ENCODE data around the gene ARID5A. TPM values are rescaled to one million over a fixed set of nuclear protein-coding genes. Genes with fewer than 3 reads are reported as not detected.

Gene ARID5A
- total RNA-seq, 2 donors from 2014 or later, result 181 to 252 TPM

DNA sequence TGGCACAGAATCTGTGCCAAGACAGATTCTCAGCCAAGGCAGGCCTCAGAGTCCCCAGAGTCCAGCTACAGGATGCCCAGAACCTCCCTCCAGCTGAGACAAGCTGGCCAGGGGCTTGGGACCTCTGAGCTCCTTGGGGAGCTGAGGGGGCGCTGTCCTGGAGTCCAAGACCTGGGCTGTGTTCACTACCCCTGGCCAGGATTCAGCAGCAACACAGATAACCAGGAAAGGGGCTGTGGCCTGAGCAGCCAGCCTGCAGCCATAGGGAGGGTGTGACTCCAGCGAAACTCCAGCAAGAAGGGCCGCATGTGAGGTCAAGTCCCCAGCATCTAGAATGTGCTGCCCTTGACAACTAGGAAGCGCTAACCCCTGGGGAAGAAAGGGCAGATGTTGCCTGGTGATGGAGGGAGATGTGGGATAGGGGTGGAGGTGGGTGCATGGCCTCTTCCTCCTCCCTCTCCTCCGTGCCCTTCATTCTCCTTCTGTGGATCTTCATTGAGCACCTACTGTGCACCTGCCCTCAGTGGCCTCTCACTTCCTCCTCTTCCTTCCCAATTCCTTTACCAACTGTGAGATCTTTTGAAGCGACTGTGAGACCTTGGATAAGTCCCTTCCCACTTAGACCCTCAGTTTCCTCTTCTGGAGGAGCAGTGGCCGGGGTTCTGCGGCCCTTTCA is 7.7 kb upstream of the ARID5A start:
- Mint-ChIP-seq H3K9me3 (no peaks in the 10 kb centered on the region), H3K27ac (peak overlapping the region; percentile 96), H3K36me3 (ENCODE audit: low read depth) (no peaks in the 10 kb centered on the region), H3K4me3 (peak overlapping the region; percentile 85), H3K4me1 (peaks cover 65% of the 10 kb centered on the region), H3K27me3 (no peaks in the 10 kb centered on the region)
- no peak for ATAC-seq (replicated peaks)

DNA sequence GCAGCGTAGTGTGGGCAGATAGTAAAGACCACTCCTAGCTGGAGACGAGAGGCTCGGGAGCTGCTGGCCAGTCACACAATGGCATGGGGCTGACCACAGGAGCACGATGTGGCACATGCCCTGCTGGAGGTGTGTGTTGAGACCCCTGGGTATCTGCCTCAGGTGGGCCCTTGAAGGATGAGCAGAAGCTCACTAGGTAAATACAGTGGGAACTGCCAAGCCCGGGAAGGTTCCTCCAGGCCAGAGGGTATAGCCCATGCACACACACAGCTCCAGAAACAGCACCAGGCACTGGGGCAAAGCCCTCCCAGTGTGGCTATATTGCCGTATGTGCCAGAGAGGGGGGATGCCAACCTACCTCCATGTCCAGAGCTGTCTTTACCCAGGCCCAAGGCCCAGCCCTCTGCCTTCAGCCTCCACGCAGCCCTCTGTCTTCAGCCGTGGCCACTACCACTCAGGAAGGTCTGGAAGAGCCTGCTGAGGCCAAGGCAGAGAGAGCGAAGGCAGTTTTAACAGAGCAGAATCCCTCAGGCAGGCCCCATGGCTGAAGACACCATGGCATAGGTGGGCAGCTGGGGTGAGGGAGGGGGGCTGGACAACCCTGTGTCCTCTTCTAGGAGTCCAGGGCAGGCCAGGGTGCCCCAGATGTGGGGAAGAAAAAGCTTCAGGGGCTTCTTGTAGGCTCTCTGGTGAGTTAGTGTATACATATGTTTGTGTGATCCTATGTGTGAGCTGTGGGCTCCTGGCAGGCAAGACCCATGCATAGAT is 7.0 kb upstream of the ARID5A start:
- Mint-ChIP-seq H3K4me3 (peak overlapping the region; percentile 85), H3K4me1 (peaks cover 65% of the 10 kb centered on the region), H3K27me3 (no peaks in the 10 kb centered on the region), H3K27ac (peak overlapping the region; percentile 96), H3K9me3 (no peaks in the 10 kb centered on the region), H3K36me3 (ENCODE audit: low read depth) (no peaks in the 10 kb centered on the region)
- ATAC-seq (replicated peaks), result no peak

DNA sequence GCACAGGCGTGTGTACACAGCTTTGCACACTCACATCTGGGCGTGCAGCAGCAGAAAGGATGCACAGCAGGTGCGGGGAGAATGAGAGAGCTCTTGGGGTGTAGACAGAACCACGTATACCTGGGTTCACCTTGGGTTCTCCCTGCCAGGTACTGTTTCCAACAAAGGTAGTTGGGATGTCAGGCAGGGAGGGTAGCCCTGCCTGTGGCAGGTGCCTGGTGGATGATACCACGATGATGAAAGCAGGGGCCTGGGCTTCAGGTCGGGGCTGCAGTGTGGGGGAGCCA is 6.5 kb upstream of the ARID5A start:
- peak overlapping the region; percentile 96 for H3K27ac Mint-ChIP-seq
- peak overlapping the region; percentile 85 for H3K4me3 Mint-ChIP-seq
- no peaks in the 10 kb centered on the region for H3K36me3 Mint-ChIP-seq (ENCODE audit: low read depth)
- no peaks in the 10 kb centered on the region for H3K27me3 Mint-ChIP-seq
- H3K9me3 Mint-ChIP-seq, result no peaks in the 10 kb centered on the region
- peaks cover 60% of the 10 kb centered on the region for H3K4me1 Mint-ChIP-seq
- no peak for ATAC-seq (replicated peaks)

DNA sequence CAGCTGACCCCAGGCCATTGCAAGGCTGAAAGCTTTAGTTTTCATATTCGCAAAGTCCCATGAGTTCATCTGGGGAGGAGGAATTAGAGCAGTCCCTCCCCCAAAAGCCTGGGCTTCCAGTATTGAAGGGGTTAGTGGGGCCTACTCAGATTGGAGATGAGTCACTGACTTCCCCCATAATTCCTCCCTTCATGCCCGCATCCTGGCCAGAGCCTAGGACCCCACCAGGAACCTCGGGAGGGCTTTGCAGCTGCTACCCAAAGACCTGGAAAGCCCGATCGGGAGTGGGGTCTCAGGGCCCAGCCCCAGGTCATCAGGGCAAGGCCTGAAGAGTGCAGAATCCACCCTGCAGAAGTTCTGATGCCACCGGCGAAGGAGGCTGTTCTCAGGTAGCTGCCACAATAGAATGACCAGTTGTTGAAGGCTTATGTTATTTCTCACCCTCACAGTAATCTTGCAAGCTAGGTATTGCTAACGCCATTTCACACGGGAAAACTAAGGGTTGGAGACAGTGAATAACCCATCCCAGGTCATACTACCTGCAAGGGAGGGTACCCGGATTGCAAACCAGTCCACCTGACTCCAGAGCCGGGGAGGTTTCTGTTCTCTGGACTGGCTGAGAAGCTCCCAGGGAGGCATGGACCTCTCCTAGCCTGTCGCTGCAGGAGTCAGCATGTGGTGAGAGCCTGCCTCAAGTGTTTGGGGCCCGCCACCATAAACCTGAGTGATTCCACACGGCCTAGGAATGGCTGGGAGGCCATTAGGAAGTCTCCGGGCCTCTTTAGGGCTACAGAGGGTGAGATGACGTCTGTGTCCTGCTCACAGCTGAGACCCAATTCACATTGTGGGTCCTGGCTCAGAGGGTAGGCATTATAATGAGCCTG is 5.8 kb upstream of the ARID5A start:
- peaks cover 61% of the 10 kb centered on the region for H3K4me1 Mint-ChIP-seq
- no peaks in the 10 kb centered on the region for H3K27me3 Mint-ChIP-seq
- no peaks in the 10 kb centered on the region for H3K9me3 Mint-ChIP-seq
- H3K36me3 Mint-ChIP-seq (ENCODE audit: low read depth), result no peaks in the 10 kb centered on the region
- ATAC-seq (replicated peaks), result peak; percentile 6
- peak overlapping the region; percentile 96 for H3K27ac Mint-ChIP-seq
- H3K4me3 Mint-ChIP-seq, result peak overlapping the region; percentile 85

DNA sequence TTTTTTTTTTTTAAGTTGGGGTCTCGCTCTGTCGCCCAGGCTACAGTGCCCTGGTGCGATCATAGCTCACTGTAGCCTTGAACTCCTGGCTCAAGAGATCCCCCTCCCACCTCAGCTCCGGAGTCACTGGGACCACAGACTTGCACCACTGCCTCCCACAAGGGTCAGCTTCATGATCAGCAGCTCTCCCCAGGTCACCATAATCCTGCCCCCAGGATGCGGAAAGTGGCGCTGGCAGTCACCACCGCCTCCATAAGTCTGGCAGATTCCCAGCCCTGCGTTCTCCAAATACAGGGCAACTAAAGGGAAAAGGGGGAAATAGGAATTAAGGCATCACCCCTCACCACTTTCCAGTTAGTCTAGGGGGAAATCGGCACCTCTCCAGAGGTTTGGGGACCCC is 5.2 kb upstream of the ARID5A start:
- H3K27ac Mint-ChIP-seq, result peak overlapping the region; percentile 96
- no peaks in the 10 kb centered on the region for H3K27me3 Mint-ChIP-seq
- H3K4me1 Mint-ChIP-seq, result peaks cover 60% of the 10 kb centered on the region
- H3K4me3 Mint-ChIP-seq, result peak overlapping the region; percentile 85
- no peak for ATAC-seq (replicated peaks)
- no peaks in the 10 kb centered on the region for H3K36me3 Mint-ChIP-seq (ENCODE audit: low read depth)
- H3K9me3 Mint-ChIP-seq, result no peaks in the 10 kb centered on the region

DNA sequence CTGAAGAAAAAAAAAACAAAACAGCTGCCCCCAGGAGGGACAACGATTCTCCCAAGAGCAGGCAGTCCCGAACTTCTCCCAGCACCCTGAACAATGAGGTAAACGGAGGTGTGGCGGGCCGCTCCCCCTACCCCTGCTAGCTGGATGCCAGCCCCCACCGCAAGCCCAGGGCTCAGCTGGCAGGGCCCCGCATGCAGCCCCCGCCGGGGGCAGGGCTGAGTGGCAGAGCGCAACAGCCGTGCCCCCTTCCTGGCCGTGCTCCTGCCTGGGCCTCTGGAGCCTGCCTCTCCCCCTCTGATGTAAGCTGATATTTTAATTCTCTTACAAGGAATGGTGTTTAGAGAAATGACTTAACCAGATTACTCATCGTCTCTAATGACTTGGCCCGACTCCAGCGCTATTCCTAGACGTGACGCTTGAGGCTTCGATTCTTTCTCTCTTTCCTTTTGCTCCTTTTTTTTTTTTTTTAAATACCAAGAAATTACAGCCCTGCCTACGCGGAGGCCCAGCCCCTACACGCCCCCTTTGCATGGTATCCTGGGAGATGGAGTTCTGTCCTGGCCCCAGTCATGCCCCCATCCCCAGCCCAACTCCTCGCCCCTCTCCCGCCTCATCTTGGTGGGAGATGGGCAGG is 4.6 kb upstream of the ARID5A start:
- Mint-ChIP-seq H3K36me3 (ENCODE audit: low read depth) (peaks cover 1% of the 10 kb centered on the region), H3K27ac (peak overlapping the region; percentile 96), H3K9me3 (no peaks in the 10 kb centered on the region), H3K4me3 (peak overlapping the region; percentile 85), H3K4me1 (peaks cover 55% of the 10 kb centered on the region), H3K27me3 (no peaks in the 10 kb centered on the region)
- peak; percentile 42 for ATAC-seq (replicated peaks)

DNA sequence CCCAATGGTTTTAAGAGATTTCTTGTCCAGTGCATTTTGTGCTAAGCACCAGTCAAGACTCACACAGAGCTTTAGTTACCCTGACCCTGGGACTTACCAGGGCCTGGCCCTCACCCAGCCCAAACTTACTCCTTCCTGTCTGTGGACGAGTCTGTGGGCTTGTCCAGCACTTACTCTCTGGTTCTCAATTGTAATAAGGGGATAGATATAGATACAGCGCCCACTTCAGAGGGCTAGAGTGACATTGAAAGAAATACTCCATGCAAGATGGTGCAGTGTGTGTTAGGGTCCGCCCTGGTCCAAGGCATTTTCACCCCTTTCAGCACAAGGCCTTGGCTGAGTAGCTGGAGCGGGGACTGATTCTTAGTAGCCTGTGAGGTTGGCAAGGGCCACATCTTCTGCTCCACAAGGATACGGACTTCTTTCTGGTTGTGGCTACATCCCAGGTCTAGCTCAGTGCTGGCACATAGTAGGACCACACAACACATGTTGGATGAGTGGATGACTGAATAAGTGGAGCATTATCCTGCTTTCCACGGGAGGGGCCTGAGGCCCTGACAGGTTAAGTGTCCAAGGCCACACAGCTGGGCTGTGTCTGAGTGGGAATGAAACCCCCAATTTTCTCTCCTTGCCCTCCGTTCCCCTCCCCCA is 3.8 kb upstream of the ARID5A start:
- Mint-ChIP-seq H3K27ac (peak overlapping the region; percentile 96), H3K4me3 (peak overlapping the region; percentile 85)

DNA sequence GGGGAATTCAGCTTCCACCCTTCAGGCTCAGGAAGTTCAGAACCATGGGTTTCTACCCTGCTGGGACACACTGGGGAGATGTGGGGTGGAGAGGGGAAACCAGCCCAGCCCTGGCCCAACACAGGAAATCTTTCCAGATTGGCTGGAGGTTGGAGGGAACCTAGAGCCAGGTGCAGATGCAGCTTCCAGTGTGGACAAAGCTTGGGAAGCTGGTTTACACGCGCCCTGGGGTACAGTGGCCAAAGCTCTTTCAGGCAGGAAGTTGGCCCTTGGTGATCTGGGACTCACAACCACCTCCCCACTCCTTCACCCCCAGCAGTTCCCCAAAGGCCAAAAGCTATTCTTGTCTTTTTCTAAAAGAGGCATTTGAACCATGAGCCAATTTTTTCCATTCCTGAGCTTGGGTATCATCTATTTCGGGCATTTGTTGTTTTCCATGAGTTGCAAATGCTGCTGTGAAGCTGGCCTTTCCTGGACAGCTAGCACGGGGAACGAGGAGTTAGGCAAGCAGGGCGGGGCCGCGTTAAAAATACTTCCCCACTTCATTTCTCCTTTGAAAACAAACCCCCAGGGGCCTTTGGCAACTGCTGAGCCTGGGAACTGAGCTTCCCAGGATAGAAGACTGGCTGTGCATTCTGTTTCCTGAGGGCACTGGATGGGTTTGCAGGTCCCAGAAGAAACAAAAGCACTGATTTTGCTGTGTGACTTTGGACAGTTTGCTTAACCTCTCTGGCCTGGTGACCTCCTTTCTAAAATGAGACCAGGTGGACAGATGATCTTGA is 3.1 kb upstream of the ARID5A start:
- Mint-ChIP-seq H3K4me1 (peaks cover 50% of the 10 kb centered on the region), H3K9me3 (no peaks in the 10 kb centered on the region), H3K4me3 (peak overlapping the region; percentile 85), H3K27me3 (no peaks in the 10 kb centered on the region), H3K27ac (no peak overlapping the region), H3K36me3 (ENCODE audit: low read depth) (peaks cover 16% of the 10 kb centered on the region)
- no peak for ATAC-seq (replicated peaks)

More for the DNA sequence above, 3.8 kb upstream of the ARID5A start:
- ATAC-seq (replicated peaks), result no peak
- Mint-ChIP-seq H3K4me1 (peaks cover 54% of the 10 kb centered on the region), H3K36me3 (ENCODE audit: low read depth) (peaks cover 9% of the 10 kb centered on the region), H3K27me3 (no peaks in the 10 kb centered on the region), H3K9me3 (no peaks in the 10 kb centered on the region)

DNA sequence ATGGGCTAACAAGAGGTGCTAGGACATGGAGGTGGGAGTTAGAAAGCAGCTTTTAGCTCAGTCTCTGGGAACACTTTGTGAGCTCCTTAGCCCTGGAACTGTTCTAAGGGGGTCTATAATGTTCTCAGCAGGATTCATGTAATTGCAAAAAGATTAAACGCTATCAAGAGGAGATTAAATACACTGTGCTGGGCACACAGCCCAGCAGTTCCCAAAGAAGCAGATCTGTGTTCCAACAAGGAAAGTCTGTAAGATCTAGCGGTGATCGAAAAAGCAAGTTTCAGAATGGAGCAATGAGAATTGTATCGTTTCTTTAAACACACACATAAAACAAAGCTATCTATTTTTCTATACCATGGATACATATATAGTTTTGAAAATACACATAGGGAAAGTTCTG is 2.4 kb upstream of the ARID5A start:
- peaks cover 45% of the 10 kb centered on the region for H3K4me1 Mint-ChIP-seq
- peaks cover 23% of the 10 kb centered on the region for H3K36me3 Mint-ChIP-seq (ENCODE audit: low read depth)
- H3K4me3 Mint-ChIP-seq, result peak overlapping the region; percentile 85
- no peaks in the 10 kb centered on the region for H3K9me3 Mint-ChIP-seq
- no peaks in the 10 kb centered on the region for H3K27me3 Mint-ChIP-seq
- ATAC-seq (replicated peaks), result no peak
- H3K27ac Mint-ChIP-seq, result no peak overlapping the region

DNA sequence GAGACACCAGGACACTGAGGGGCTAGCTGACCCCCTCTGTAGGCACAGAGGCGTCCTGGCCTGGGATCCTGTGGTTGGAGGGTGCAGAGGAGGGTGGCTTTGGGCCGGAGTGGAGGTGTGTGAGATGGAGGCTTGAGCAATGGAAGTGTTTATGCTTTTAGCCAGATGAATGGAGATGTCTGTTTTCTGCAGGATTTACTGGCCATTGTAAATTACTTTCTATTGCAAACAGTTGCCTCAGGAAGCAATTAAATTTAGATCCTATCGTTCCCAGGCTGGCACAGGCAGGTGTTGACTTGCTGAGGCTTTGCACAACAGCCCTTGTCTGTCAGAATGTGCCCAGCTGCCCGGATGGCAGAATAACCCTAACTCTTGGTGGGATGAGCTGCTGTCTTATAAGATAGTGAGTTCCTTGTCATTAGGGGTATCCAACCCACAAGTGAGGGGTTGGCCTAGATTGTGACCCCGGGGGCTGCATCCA is 1.8 kb upstream of the ARID5A start:
- Mint-ChIP-seq H3K4me1 (peaks cover 44% of the 10 kb centered on the region), H3K4me3 (no peak overlapping the region), H3K36me3 (ENCODE audit: low read depth) (peaks cover 29% of the 10 kb centered on the region), H3K27me3 (no peaks in the 10 kb centered on the region), H3K27ac (no peak overlapping the region), H3K9me3 (no peaks in the 10 kb centered on the region)
- ATAC-seq (replicated peaks), result no peak

DNA sequence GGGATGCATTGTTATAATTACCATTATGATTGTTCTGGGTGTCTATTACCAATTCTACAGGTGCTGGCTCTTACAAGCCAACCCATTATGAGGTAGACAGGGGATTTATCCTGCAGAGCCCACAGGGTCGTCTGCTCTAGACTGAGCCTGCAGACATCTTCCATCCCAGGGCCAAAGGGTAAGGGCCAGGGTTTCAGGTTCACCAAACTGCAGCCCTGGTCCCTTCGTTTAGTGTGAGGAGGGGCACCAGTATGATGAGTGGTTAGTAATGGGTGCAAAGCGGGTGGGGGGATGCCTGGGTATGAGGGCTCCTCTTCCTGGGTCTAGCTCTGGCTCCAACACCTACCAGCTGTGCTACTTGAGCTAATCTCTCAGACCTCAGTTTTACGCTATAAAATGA is 1.2 kb upstream of the ARID5A start:
- Mint-ChIP-seq H3K36me3 (ENCODE audit: low read depth) (peaks cover 35% of the 10 kb centered on the region), H3K4me3 (peak overlapping the region; percentile 76), H3K4me1 (peaks cover 45% of the 10 kb centered on the region), H3K27ac (no peak overlapping the region), H3K9me3 (no peaks in the 10 kb centered on the region), H3K27me3 (no peaks in the 10 kb centered on the region)
- ATAC-seq (replicated peaks), result no peak

DNA sequence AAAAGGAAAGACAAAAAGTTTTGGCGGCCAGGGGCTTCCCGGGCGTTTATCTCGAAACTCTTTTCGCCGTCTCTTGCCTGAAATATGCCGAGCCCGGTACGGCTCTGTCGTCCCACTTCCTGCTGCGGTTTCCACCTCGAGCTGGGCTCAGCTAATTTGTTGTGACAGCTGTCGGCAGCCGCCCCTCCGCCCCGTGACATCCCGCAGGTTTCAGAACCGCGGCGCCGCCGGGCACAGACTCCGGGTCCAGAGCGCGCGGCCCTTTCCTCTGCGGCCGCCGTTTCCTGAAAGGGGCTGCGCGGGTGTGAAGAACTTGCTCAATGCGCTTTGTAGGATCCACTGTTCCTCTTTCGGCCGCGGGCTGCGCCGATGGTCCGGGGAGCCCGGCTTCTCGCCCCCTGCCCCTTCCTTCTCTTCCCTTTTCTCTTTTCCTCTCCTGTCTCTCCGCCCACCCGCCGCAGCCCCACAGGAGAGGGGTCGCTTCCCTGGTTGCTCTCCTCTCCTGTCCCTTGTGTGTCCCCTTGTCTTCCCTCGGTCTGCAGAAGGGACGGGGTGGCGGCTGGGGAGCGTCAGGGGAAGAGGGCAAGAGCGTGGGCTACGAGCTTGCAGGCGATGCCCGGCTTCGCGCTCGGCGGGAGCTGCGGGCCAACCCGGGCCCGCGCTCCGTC is 648 bp downstream of the ARID5A start:
- peaks cover 53% of the 10 kb centered on the region for H3K36me3 Mint-ChIP-seq (ENCODE audit: low read depth)
- H3K27me3 Mint-ChIP-seq, result no peaks in the 10 kb centered on the region

More for the DNA sequence above, 648 bp downstream of the ARID5A start:
- Mint-ChIP-seq H3K27ac (peak overlapping the region; percentile 99), H3K4me3 (peak overlapping the region; percentile 96), H3K9me3 (no peaks in the 10 kb centered on the region), H3K4me1 (peaks cover 31% of the 10 kb centered on the region)
- ATAC-seq (replicated peaks), result peak; percentile 54

Data from activated T-helper 17 cell treated with anti-CD3 and anti-CD28 coated beads, Interleukin-2, amount 50 U/mL, for 72 hours (primary cell).